Measurements from ENCODE around the gene SOWAHB. TPM values are rescaled to one million over a fixed set of nuclear protein-coding genes. Genes with fewer than 3 reads are reported as not detected.
A peak's percentile ranks its signal among the peaks of the same experiment; 100 is the strongest.
"Not testable (repeated sequence)": the region's sequence is repeated elsewhere in the genome, so short reads cannot be mapped to it uniquely, and the experiment has no call there.

Gene SOWAHB
- total and polyA plus RNA-seq, 3 experiments from 2014 or later, result not detected

DNA sequence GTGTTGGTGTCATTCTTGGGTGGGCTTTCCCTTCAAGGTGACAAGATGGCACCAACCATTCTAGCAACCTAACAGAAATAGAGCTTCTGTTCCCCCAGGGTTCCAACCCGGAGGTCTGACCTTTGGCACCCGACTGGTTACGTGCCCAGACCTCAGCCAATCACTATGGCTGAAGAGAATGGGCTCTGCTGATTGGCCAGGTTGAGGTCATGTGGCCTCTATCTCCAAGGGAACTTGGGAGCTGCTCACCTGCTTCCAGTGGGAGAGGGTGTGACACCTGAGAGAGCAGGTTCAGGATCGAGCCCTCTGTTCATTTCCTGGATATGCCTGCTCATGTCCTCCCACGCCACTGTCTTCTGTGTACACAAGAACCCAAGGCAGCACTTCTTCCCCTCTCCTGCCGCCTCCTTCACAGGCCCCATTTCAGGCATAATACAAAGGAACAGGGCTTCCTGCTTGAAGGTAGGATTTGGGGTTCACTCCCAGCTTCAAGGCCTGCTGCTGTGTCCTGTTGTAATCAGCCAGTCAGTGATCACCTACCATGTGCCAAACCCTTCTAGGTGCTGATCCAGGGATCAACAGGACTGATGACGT lies 11.0 kb downstream of the SOWAHB start:
- Mint-ChIP-seq H3K9me3 (no peaks in the 10 kb centered on the region), H3K27ac (no peak overlapping the region), H3K36me3 (no peaks in the 10 kb centered on the region), H3K4me1 (no peaks in the 10 kb centered on the region), H3K4me3 (no peak overlapping the region), H3K27me3 (peaks cover 2 to 15% of the 10 kb centered on the region in 2 donors)
- no peak overlapping the region for H3K4me3 ChIP-seq (ENCODE audit: low read length)
- no peak overlapping the region for H3K27ac ChIP-seq (ENCODE audit: low read depth, low read length)
- H3K9me3 ChIP-seq (ENCODE audit: low read length), result no peaks in the 10 kb centered on the region
- ChIA-PET POLR2A (no interaction called here), CTCF (no interaction called here)
- H3K4me1 ChIP-seq (ENCODE audit: insufficient read depth, low read length), result no peaks in the 10 kb centered on the region
- no peaks in the 10 kb centered on the region for H3K27me3 ChIP-seq (ENCODE audit: insufficient read depth, low read length, poor library complexity, severe bottlenecking)
- no peaks in the 10 kb centered on the region for H3K36me3 ChIP-seq (ENCODE audit: insufficient read depth, low read length)
- DNase-seq, result no peak

DNA sequence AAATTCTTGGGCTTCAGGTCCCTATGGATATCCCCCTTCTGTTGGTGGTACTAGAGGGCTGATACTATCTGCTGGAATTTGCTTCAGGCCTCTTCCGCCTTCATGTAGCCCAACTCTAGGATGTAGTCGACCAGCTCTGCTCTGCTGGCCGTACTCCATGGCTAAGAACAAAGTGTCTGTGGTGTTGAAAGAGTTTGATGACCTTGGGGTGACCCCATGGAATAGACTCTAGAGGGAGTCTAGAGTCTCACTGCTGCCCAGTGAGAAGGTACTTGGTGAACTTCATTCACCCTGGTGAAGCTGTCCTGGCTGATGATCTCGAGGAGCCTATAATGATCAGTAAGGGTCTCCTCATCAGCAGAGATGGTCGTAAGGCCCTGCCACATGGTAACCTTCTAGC lies 11.7 kb downstream of the SOWAHB start:
- ChIA-PET CTCF (no interaction called here), POLR2A (no interaction called here)
- H3K4me1 Mint-ChIP-seq, result no peaks in the 10 kb centered on the region
- H3K36me3 Mint-ChIP-seq, result no peaks in the 10 kb centered on the region
- H3K9me3 Mint-ChIP-seq, result no peaks in the 10 kb centered on the region
- no peak for DNase-seq
- Histone ChIP-seq H3K36me3 (ENCODE audit: insufficient read depth, low read length) (no peaks in the 10 kb centered on the region), H3K4me3 (ENCODE audit: low read length) (no peak overlapping the region), H3K27ac (ENCODE audit: low read depth, low read length) (no peak overlapping the region), H3K9me3 (ENCODE audit: low read length) (no peaks in the 10 kb centered on the region), H3K4me1 (ENCODE audit: insufficient read depth, low read length) (no peaks in the 10 kb centered on the region), H3K27me3 (ENCODE audit: insufficient read depth, low read length, poor library complexity, severe bottlenecking) (no peaks in the 10 kb centered on the region)
- peak overlapping the region in 1 of 8 donors; percentile 2 for H3K27ac Mint-ChIP-seq
- H3K27me3 Mint-ChIP-seq, result peaks cover 2 to 11% of the 10 kb centered on the region in 2 donors
- H3K4me3 Mint-ChIP-seq, result no peak overlapping the region

DNA sequence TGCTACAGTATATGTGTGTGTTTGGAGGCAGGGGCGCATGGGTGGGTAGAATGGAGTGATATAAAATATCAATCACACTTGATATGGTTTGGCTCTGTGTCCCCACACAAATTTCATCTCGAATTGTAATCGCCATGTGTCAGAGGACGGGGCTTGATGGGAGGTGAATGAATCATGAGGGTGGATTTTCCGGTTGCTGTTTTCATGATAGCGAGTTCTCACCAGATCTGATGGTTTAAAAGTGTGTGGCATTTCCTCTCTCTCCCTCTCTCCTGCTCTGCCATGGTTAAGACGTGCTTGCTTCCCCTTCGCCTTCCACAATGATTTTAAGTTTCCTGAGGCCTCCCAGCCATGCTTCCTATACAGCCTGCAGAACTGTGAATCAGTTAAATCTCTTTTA lies 14.8 kb downstream of the SOWAHB start:
- DNase-seq, result no peak
- Mint-ChIP-seq H3K27me3 (peaks cover 6 to 22% of the 10 kb centered on the region in 2 donors), H3K36me3 (no peaks in the 10 kb centered on the region), H3K27ac (no peak overlapping the region), H3K9me3 (no peaks in the 10 kb centered on the region), H3K4me3 (no peak overlapping the region), H3K4me1 (no peaks in the 10 kb centered on the region)
- ChIA-PET CTCF (no interaction called here), POLR2A (no interaction called here)
- Histone ChIP-seq H3K27me3 (ENCODE audit: insufficient read depth, low read length, poor library complexity, severe bottlenecking) (no peaks in the 10 kb centered on the region), H3K9me3 (ENCODE audit: low read length) (no peaks in the 10 kb centered on the region), H3K4me3 (ENCODE audit: low read length) (no peak overlapping the region), H3K36me3 (ENCODE audit: insufficient read depth, low read length) (no peaks in the 10 kb centered on the region), H3K27ac (ENCODE audit: low read depth, low read length) (no peak overlapping the region), H3K4me1 (ENCODE audit: insufficient read depth, low read length) (no peaks in the 10 kb centered on the region)

DNA sequence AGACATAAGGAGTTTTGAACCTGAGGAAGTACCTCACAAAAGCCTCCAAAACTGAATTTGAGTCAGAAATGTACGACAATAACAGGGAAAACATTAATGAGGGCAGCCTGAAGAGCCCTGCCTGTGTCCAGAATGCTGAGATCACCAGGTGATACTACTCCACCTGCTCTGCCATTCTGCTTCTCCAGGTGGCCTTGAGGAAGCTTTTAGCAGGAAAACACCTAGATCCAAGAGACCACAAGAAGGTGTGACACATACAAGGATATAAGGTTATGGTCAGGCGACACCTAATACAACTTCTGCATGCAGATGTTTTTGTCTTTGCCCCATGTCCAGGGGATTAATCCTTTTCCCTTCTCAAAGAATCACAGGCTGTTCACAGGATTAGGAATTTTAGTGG lies 15.3 kb downstream of the SOWAHB start:
- H3K36me3 ChIP-seq (ENCODE audit: insufficient read depth, low read length), result no peaks in the 10 kb centered on the region
- H3K27me3 Mint-ChIP-seq, result peaks cover 6 to 27% of the 10 kb centered on the region in 2 donors
- no peaks in the 10 kb centered on the region for H3K36me3 Mint-ChIP-seq
- no peaks in the 10 kb centered on the region for H3K4me1 Mint-ChIP-seq
- ChIA-PET CTCF (no interaction called here), POLR2A (no interaction called here)
- no peaks in the 10 kb centered on the region for H3K9me3 ChIP-seq (ENCODE audit: low read length)
- no peak overlapping the region for H3K27ac Mint-ChIP-seq
- H3K4me3 Mint-ChIP-seq, result no peak overlapping the region
- DNase-seq, result no peak
- H3K27me3 ChIP-seq (ENCODE audit: insufficient read depth, low read length, poor library complexity, severe bottlenecking), result no peaks in the 10 kb centered on the region
- no peak overlapping the region for H3K4me3 ChIP-seq (ENCODE audit: low read length)
- no peaks in the 10 kb centered on the region for H3K4me1 ChIP-seq (ENCODE audit: insufficient read depth, low read length)
- peaks cover 0 to 4% (median 0%) of the 10 kb centered on the region in 5 donors for H3K9me3 Mint-ChIP-seq
- H3K27ac ChIP-seq (ENCODE audit: low read depth, low read length), result no peak overlapping the region

DNA sequence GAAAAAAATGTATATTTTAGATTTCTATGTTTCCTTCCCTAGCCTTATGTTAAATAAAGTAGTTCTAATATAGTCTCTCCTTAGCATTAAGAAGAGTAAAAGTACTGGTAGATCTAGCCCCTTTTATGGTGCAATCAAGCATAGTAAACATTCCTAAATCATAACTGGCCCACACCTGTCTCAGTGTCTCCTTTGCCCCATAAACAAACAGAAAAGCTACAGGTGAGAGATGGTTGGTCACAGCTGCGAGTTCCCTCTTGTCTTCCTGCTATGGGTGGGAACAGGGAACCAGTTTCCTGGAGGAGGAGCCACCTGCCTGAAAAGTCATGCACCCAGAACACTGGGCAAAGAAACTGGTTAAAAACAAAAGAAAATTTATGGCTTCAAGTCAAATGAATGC lies 16.6 kb downstream of the SOWAHB start:
- no peak for DNase-seq
- Histone ChIP-seq H3K36me3 (ENCODE audit: insufficient read depth, low read length) (no peaks in the 10 kb centered on the region), H3K4me1 (ENCODE audit: insufficient read depth, low read length) (no peaks in the 10 kb centered on the region), H3K9me3 (ENCODE audit: low read length) (no peaks in the 10 kb centered on the region), H3K27ac (ENCODE audit: low read depth, low read length) (no peak overlapping the region), H3K27me3 (ENCODE audit: insufficient read depth, low read length, poor library complexity, severe bottlenecking) (no peaks in the 10 kb centered on the region), H3K4me3 (ENCODE audit: low read length) (no peak overlapping the region)
- H3K36me3 Mint-ChIP-seq, result no peaks in the 10 kb centered on the region
- H3K9me3 Mint-ChIP-seq, result peaks cover 0 to 4% (median 0%) of the 10 kb centered on the region in 5 donors
- H3K27ac Mint-ChIP-seq, result no peak overlapping the region
- no peaks in the 10 kb centered on the region for H3K4me1 Mint-ChIP-seq
- POLR2A ChIA-PET, result interaction anchor here (0.9 kb wide), 1 partner anchor 12 kb away, joined by 3 read pairs; no protein-coding TSS in a partner anchor
- no peak overlapping the region for H3K4me3 Mint-ChIP-seq
- H3K27me3 Mint-ChIP-seq, result peaks cover 5 to 38% of the 10 kb centered on the region in 2 donors
- CTCF ChIA-PET, result no interaction called here

DNA sequence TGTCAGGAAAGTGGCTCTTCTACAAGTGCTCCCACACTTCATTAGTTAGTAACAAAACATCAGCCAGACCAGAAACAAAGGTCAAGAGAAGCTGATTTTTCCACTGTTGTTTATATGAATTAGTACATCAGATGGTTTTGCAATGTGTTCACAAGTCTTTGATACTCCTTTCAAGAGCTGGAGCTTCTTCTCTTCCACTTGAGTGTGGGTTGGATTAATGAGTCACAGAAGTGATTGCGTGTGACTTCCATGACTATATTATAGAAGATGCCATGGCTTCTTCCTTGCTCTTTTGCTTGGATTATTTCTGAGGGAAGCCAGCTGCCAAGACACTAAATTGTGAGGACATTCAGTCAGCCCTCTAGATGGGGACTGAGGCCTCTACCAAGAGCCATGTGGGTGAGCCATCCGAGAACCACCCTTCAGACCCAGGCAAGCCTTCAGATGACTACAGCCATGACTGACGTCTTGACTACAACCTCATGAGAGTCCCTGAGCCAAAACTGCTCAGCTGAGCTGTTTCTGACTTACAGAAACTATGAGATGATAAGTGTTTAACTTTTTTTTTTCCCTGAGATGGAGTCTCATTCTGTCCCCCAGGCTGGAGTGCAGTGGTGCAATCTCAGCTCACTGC lies 18.1 kb downstream of the SOWAHB start:
- ChIA-PET CTCF (interaction anchor here (0.7 kb wide), 1 partner anchor 14 kb away, joined by 3 read pairs; no protein-coding TSS in a partner anchor), POLR2A (no interaction called here)
- Mint-ChIP-seq H3K27me3 (peaks cover 5 to 41% of the 10 kb centered on the region in 2 donors), H3K4me3 (no peak overlapping the region), H3K27ac (no peak overlapping the region), H3K4me1 (no peaks in the 10 kb centered on the region), H3K9me3 (peaks cover 0 to 4% (median 0%) of the 10 kb centered on the region in 5 donors), H3K36me3 (no peaks in the 10 kb centered on the region)
- H3K27me3 ChIP-seq (ENCODE audit: insufficient read depth, low read length, poor library complexity, severe bottlenecking), result no peaks in the 10 kb centered on the region
- no peak overlapping the region for H3K27ac ChIP-seq (ENCODE audit: low read depth, low read length)
- H3K4me3 ChIP-seq (ENCODE audit: low read length), result no peak overlapping the region
- H3K4me1 ChIP-seq (ENCODE audit: insufficient read depth, low read length), result no peaks in the 10 kb centered on the region
- no peaks in the 10 kb centered on the region for H3K36me3 ChIP-seq (ENCODE audit: insufficient read depth, low read length)
- no peaks in the 10 kb centered on the region for H3K9me3 ChIP-seq (ENCODE audit: low read length)
- no peak for DNase-seq

DNA sequence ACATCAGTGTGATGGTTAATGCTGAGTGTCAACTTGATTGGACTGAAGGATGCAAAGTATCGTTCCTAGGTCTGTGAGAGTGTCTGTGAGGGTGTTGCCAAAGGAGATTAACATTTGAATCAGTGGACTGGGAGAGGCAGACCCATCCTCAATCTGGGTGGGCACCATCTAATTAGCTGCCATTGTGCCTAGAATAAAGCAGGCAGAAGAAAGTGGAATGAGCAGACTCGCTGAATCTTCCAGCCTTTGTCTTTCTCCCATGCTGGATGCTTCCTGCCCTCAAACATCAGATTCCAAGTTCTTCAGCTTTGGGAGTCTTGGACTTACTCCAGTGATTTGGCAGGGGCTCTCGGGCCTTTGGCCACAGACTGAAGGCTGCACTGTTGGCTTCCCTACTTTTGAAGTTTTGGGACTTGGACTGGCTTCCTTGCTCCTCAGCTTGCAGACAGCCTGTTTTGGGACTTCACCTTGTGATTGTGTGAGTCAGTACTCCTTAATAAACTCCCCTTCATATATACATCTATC lies 19.2 kb downstream of the SOWAHB start:
- H3K9me3 Mint-ChIP-seq; POLR2A ChIA-PET; CTCF ChIA-PET; H3K36me3 Mint-ChIP-seq; H3K36me3 ChIP-seq (ENCODE audit: insufficient read depth, low read length); H3K4me3 Mint-ChIP-seq; H3K4me3 ChIP-seq (ENCODE audit: low read length); DNase-seq; H3K27ac ChIP-seq (ENCODE audit: low read depth, low read length); H3K27me3 ChIP-seq (ENCODE audit: insufficient read depth, low read length, poor library complexity, severe bottlenecking); H3K4me1 Mint-ChIP-seq; H3K9me3 ChIP-seq (ENCODE audit: low read length); H3K4me1 ChIP-seq (ENCODE audit: insufficient read depth, low read length): not testable (repeated sequence)
- Mint-ChIP-seq H3K27ac (peak overlapping the region in 1 of 8 donors; percentile 8), H3K27me3 (peaks cover 7 to 43% of the 10 kb centered on the region in 2 donors)

DNA sequence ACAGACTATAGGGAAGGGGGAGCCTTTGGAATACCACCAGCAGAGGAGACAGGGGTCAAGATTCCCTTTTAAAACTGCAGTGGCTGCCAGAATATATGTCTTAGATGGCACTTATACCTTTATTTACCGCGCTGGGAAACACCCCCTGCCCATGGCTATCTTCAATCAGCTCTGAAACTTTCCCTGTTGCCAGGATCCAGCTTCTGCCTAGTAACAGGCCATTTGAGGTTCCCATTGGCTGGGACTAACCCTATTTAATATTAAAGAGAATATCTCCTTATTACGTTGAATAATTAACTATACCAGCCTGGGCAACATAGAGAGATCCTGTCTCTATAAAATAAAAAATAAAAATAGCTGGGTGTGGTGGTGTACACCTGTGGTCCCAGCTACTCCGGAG lies 23.8 kb downstream of the SOWAHB start:
- H3K9me3 ChIP-seq (ENCODE audit: low read length), result no peaks in the 10 kb centered on the region
- CTCF ChIA-PET, result no interaction called here
- no peaks in the 10 kb centered on the region for H3K36me3 ChIP-seq (ENCODE audit: insufficient read depth, low read length)
- Mint-ChIP-seq H3K27me3 (peaks cover 4 to 31% of the 10 kb centered on the region in 2 donors), H3K36me3 (no peaks in the 10 kb centered on the region), H3K9me3 (peaks cover 0 to 4% (median 0%) of the 10 kb centered on the region in 5 donors), H3K4me1 (peaks cover 0 to 5% (median 0%) of the 10 kb centered on the region in 3 donors), H3K27ac (no peak overlapping the region), H3K4me3 (no peak overlapping the region)
- no peak for DNase-seq
- POLR2A ChIA-PET, result no interaction called here
- no peaks in the 10 kb centered on the region for H3K4me1 ChIP-seq (ENCODE audit: insufficient read depth, low read length)
- H3K27me3 ChIP-seq (ENCODE audit: insufficient read depth, low read length, poor library complexity, severe bottlenecking), result no peaks in the 10 kb centered on the region
- H3K27ac ChIP-seq (ENCODE audit: low read depth, low read length), result no peak overlapping the region
- no peak overlapping the region for H3K4me3 ChIP-seq (ENCODE audit: low read length)

Data from CD8-positive, alpha-beta memory T cell (primary cell).